PC-3 (cell line): ENCODE data around the gene ALDH16A1.

Experiments used
- CTCF ChIP-seq: fragments of 300-600 bp; sonication (generic); conservative IDR thresholded peaks from 2 replicates; pipeline ENCODE4 v1.5.1; 2017; ENCODE audit warnings: antibody characterized with exemption, low read depth, mild to moderate bottlenecking, low read length
- EZH2 ChIP-seq: fragments of 300-600 bp; sonication (generic); IDR thresholded peaks from one replicate; pipeline ENCODE4 v1.6.1; 2017; ENCODE audit warnings: antibody characterized with exemption, mild to moderate bottlenecking, low read length; ENCODE audit not compliant: unreplicated experiment
- EZH2phosphoT487 ChIP-seq: fragments of 300-600 bp; sonication (generic); IDR thresholded peaks from 2 replicates; pipeline ENCODE4 v1.6.1; 2018; ENCODE audit warnings: mild to moderate bottlenecking, antibody characterized with exemption, low read length, borderline replicate concordance

- TF ChIP-seq CTCF (no peak), EZH2phosphoT487 (no peak), EZH2 (no peak)
Observed at GRCh38 chr19:49475191-49475917, 22.3 kb downstream of the ALDH16A1 start.
